Stimulated activated CD4-positive, alpha-beta T cell treated with anti-CD3 and anti-CD28 coated beads, Interleukin-4, amount 100 ng/mL, for 4 hours (primary cell): ENCODE measurements around the gene WDR46.

Experiments
- DNase-seq, 2 experiments: peaks; one replicate each; pipeline ENCODE4 v3.0.0-alpha.2; 2020

The WDR46 gene, protein sequence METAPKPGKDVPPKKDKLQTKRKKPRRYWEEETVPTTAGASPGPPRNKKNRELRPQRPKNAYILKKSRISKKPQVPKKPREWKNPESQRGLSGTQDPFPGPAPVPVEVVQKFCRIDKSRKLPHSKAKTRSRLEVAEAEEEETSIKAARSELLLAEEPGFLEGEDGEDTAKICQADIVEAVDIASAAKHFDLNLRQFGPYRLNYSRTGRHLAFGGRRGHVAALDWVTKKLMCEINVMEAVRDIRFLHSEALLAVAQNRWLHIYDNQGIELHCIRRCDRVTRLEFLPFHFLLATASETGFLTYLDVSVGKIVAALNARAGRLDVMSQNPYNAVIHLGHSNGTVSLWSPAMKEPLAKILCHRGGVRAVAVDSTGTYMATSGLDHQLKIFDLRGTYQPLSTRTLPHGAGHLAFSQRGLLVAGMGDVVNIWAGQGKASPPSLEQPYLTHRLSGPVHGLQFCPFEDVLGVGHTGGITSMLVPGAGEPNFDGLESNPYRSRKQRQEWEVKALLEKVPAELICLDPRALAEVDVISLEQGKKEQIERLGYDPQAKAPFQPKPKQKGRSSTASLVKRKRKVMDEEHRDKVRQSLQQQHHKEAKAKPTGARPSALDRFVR

DNA sequence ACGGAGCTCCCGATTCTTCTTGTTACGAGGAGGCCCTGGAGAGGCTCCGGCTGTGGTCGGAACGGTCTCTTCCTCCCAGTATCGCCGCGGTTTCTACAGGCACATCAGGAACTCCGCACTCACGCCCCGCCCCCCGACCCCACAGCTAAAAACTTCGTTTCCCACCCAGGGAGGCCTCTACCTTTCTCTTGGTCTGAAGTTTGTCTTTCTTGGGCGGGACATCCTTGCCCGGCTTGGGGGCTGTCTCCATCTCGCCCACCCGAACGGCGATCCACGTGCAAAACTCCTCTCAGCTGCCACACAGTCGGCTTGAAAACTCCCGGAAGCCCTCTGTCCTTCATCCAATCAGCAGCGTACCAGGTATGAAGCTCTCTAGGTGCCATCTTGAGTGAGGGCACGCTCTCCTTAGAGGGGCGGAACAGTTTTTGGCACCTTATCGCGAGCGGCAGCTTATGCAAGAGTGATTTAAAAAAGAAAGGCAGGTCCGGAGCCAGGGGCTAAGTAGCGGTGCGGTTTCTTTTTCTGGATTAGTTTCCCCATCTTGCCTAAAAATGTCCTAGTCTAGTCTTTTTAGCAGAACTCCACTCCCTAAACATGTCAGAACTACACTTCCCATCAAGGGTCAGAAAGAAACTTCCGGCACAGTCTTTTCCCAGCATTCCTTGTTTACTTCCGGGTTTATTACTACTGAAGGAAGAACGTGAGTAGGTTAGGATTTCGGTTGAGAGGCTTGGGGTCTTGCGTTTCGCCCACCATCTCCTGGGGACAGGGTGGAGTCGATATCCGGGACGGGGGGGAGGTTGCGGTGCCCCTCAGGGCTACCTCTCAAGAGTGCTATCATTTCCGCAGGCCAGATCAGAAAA lies at the start of gene WDR46, which contains the start of gene PFDN6:
WDR46 (minus strand) TSS at position 319 of the 863 bp plus-strand sequence; CDS start at position 250, 69 bp downstream.
PFDN6 (plus strand) TSS at position 681 of the 863 bp plus-strand sequence. CDS start 256 bp downstream, outside the sequence.
- DNase-seq: peak; percentile 61 to 84

DNA sequence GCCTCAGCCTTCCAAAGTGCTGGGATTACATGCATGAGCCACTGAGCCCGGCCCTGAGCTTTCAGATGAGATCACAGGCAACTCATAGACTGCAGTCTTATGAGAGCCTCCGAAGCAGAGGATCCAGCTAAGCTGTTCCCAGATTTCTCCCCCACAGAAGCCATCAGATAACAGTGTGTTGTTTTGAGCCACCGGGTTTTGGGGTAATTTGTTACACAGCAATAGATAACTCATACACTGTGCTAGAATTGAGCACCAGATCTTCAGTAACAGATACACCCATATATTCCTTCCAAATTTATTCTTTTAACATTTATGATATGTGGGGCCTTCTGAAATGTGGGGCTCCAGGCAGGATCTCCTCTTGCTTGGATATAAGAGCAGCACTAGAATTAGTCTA lies 47.5 kb upstream of the WDR46 start:
- DNase-seq: no peak

DNA sequence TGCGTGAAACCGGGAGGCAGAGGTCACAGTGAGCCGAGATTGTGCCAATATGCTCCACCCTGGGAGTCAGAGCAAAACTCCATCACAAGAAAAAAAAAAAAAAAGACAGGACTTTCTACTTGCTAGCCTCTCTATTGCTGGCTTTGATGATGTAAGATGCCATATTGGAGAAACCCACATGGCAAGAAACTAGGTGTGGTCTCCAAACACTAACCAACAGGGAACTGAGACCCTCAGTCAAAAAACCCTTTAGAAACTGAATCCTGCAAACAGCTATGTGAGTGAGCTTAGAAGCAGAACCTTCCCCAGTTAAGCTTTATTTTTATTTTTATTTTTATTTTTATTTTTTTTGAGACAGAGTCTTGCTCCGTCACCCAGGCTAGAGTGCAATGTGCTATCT lies 46.9 kb upstream of the WDR46 start:
- DNase-seq: no peak

DNA sequence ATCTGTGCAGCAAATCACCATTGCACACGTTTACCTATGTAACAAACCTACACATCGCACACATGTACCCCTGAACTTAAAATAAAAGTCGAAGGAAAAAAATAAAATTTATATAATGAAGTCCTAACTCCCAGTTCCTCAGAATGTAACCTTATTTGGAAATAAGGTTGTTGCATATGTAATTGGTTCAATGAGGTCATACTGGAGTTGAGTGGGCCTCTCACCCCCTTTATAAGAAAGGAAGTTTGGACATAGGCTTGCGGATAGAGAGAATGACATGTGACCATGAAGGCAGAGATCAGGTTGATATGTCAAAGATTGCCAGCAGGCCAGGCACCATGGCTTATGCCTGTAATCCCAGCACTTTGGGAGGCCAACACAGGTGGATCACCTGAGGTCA lies 44.6 kb upstream of the WDR46 start:
- DNase-seq: no peak

DNA sequence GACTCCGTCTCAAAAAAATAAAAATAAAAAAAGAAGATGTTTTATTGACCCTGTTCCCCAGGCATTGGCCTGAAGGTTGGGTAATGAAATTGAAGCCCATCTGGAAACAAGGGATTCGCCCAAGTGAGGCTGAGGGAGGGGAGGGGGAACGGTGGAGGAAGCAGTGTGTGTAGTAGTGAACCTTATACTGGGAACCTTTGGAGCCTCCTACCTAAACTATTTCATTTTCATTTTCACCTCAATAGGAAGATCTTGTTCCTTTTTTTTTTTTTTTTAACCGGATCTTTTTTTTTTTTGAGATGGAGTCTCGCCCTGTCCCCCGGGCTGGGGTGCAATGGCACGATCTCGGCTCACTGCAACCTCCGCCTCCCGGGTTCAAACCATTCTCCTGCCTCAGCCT lies 41.7 kb upstream of the WDR46 start:
- no peak for DNase-seq

DNA sequence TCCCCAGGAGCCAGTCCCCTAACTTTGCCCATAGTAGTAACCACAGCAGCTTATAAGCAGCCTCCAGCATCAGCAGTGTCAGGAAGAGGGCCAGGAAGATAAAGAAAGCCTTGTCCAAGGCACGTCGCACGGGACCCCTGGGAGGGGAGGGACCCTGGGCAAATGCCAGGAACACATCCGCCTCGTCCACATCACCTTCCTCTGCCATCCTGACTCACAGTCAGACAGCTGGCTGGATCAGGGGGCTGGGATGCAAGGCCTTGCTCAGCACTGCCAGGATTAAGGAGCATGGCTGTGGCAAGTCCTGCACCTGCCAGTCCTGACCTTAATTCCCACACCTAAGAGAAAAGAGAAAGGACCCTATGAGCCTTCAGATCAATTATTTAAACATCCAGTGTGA lies 40.0 kb upstream of the WDR46 start:
- no peak for DNase-seq

DNA sequence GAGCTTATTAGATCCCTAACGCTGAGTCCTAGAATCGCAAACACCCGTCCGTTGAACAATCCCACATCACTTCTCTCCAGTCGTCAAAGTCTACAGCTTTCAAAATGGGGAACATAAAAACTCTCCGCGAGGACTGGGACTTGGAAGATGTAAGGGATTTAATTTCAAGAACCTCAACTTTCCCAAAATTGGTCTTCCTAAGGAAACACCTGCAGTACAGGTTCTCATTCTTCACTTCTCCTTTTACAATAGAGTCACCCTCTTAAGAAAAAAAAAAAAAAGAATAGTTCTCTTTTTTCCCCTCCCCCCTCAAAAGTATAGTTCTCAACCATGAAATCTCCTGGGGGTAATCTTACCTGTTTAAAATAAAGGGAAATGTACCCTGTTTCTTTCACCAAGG lies 35.1 kb upstream of the WDR46 start:
- DNase-seq: no peak

DNA sequence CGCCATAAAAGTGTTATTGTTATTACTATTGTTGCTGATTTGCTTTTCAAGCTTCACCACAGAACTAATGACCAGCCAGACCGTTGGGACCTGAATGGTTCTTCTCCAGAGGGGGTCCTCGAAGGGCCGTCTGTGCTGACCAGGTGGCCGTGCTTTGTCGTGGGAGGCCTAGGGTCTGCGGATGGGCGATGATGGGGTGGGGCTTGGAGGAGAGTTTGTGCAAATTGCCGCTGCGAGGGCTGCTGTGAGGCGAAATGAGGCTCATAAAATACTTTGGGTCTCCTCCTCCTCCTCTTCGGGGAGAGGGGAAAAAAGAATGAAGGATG lies 34.5 kb upstream of the WDR46 start:
- no peak for DNase-seq

DNA sequence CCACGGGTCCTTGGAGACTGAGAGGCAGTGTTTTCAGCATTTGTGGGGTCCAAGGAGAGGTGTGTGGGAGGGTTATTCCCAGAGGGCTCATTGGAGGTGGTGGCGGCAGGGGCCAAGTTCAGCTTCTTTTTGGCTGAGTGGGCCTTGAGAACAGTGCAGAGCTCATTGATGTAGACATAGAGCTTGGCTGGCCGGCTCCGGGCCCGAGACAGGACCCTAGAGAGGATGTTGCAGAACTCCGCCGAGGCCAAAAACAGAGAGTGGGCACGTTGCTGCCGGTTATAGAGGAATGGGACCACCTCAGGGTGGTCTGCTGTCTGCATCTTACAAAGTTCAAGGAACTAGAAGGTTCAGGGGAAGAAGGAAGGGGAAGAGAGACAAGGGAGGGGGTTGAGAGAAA lies 32.2 kb upstream of the WDR46 start:
- no peak for DNase-seq

DNA sequence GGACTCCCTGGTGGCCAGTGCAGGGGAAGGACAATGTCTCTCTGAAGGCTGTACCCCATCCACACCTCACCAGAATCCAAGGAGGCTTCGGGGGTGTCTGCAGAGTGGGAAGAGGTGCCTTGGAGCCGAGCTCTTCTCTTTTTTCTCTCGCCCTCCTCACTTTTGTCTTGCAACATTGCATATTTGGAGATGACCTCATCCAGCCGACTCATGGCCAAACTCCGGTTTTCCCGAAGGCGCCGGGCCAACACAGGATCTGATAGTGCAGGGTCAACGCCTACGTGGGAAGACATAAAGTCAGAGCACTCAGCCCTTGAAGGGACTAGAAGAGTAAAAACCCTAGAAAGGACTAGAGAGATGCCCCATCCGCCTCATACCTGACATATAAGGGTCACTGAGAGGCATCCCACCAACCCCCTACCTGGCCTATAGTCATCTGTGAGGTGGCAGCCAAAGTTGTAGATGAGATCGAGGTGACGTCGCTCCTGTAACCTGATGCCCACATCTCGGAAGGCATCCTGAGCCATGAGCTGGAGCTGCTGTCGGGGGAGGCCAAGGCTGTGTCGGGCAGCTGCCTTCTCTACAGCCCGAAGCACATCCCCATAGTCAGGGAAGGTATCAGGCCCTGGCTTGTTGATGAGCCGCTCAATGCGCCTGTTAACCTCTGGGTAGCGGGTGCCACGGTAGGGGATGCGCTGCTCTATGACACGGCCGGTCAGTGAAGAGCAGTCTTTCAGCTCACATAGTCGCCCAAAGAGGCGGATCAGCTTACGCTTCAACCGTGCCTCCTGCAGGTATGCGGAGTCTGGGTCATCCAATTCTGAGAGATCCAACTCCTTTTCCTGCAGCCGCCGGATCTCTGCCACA lies 31.5 kb upstream of the WDR46 start:
- no peak for DNase-seq

DNA sequence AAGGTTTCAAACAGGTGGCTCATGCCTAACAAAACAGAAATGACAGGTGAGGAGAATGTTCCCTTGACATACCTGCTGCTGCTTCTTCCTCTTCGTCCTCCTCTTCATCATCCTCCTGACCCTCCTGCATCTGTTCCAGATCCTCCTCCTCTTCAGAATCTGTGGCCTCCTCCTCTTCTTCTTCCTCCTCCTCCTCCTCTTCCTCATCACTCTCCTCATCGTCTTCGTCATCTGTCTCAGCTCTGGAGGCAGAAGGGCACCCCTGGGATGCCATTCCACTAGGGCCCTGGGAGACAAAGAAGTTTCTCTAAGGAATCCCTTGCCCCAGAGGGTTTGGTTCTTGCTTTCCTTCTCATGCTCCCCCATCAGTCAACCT lies 30.9 kb upstream of the WDR46 start:
- no peak for DNase-seq

DNA sequence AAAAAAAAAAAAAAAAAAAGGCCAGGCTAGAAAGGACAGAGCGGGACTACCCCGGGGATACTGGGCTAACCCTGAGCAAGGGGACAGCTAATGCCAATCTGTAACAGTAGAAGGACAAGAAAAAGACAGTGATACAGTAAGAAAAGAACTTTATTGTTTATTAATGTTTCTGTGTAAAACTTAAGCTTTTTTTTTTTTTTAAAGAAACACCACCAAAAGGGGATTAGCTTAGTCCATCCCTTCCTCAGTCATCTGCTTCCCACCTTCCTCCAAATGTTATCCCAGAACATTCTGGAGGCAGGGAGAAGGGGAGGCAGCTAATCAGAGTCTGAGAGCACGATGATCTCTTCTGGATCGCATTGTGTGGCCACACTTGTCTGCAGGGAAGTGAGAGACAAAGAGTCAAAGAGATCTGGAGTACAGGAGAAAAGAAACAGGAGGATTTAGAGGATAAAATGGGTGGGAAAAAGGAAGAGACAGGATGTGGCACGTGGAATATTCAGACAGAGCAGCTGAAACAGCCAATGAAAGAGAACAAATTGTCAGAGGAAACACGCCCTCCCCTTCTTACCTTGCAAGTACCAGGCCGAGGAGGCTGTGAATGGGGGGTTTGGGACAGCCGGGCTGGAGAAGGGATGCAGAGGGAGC lies 29.5 kb upstream of the WDR46 start:
- no peak for DNase-seq

DNA sequence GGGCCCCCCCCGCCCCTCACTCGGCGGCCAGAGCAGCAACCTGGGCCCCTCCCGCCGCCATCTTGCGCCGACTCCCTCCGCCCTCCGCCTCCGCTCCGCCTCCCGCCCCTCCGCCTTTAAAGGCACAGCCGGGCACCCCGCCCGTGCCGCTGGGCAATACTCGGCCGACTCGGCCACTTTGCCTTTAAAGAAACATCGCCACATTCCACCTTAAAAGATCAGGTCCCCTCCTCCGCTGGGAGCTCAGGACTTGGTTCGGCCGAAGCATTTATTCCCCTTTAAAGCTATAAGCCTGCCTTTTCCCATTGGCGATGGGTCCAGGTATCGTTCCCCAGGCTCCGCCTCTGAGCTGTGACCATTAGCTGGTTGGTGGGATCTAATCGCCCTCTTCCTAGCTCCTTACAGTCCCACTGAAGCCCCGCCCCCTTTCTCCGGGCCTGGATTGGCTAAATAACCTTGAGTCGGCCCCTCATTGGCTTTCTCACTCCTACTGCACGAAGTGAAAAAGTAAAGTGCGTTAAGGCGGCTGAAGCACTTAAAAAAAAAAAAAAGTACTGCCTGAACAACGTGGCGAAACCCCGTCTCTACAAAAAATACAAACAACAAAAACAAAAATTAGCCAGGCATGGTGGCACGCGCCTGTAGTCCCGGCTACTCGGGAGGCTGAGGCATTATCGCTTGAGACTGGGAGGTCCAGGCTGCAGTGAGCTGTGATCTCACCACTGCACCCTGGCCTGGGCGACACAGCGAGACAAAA lies 28.8 kb upstream of the WDR46 start, which contains the start of gene ZBTB22:
ZBTB22 (minus strand) TSS at position 76 of the 757 bp plus-strand sequence. CDS start 828 bp downstream, outside the sequence.
- peak; percentile 92 for DNase-seq

DNA sequence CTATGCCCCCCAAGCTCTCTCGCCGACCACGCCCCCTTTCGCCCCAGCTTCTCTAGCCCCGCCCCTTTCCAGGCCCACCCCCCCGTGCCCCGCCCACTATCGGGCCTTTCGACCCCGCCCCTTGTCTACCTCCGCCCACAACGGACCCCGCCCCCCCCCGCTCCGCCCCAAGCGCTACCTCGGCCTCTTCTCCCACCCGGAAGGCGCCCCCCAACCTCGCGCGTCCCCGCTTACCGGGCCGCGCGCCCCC lies 28.3 kb upstream of the WDR46 start:
- DNase-seq: no peak

DNA sequence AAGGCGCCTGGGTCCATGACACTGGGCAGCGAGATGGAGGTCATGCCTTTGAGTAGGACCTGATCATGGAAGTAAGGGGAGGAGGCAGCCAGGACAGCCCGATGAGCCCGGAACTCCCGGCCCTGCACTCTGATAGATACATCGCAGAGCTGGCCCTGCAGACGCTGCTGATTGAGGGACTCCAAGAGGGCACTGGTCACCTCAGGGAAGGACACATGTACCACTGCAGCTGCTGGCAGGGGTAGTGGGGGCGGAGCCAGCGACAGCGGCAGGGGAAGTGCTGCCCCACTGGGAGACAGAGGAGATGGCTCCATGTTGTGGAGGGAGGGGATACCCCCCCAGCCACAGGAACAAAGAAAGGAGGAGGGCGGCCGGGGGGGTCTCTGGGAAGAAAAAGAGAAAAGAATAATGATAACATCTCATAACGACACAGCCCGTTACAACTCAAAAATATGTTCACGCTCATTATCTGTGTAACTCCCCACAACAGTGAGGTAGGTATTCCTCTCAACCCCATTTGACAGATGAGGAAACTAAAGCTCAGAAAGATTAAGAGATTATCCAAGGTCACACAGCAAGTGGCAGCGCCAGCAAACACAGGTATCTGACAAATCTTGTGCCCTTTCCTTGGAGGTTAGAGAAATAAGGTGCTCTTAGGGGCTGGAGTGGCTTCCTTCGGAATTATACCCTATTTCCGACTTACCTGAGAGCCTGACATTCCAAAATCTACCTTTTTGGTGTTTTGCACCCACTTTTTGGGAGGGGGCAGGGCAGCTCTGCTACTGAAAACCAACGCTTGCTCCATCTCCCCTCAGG lies 27.8 kb upstream of the WDR46 start:
- no peak for DNase-seq

DNA sequence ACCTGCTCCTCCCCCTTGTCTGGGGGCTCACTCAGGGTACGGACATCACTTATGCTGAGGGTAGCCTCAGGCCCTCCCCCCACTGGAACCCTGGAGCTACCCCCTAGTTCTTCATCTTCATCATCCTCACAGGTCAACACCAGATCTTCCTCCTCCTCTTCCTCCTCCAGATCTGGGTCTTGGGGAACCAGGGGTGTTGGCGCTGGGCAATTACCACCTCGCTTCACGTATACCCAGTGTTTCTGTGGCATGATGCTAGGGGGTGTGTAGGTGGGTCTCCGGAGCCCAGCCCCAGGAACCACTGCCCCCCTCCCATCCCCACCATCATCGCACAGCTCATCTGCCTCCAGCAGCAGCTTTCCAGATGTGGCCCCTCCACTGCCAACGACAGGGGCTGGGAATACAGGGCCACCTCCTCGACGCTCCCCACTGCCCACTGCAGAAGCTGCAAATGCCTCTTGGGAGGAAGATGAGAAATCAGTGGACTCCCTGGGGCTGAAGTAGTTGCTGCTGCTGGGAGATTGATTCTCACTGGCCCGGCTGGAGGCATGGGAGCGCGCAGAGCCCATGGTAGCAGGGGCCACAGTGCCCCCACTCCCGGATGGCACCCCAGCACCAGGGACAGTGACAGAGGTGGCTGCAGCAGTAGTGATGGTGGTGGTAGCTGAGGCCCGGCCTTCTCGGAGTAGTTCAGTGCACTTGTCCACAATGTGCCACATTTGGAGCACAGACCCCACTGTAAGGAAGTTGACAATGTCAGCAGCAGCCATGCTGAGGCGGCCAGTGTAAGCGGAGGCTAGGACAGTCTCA lies 27.0 kb upstream of the WDR46 start:
- no peak for DNase-seq

DNA sequence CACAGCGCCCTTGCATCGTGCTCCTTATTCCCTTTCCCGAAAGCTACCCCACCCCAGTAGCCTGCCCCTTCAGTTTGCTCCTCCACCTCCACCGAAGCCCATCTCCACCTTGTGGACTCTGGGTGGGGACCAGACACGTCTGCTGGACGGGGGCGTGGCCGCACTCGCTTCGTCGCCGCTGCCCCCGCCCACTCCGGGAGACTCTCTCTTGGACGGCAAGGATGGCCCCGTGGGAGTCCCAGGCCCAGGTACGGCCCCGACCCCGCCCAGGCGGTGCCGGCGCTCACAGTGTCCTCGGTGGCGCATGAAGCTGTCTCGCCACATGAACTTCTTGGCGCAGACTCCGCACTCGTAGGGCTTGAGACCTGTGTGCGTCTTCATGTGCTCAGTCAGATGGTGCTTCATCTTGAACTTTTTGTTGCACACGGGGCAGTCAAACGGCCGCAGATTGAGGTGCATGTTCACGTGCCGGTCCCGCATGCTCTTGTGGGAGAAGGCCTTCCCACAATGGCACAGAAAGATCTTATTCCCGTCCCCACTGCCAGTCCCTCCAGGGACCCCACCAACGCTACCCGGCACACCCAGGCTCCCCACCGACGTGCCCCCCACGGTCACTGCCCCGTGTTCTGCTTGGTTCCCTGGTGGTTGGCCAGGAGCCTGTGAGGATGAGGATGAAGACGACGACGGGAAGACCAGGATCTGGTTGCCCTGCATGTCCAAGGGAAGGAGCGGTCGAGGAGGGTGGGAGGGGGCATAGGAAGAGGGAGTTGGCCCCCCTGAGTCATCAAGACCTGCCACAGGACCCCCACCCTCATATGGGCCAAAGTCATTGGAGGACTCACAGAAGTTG lies 26.1 kb upstream of the WDR46 start:
- no peak for DNase-seq

DNA sequence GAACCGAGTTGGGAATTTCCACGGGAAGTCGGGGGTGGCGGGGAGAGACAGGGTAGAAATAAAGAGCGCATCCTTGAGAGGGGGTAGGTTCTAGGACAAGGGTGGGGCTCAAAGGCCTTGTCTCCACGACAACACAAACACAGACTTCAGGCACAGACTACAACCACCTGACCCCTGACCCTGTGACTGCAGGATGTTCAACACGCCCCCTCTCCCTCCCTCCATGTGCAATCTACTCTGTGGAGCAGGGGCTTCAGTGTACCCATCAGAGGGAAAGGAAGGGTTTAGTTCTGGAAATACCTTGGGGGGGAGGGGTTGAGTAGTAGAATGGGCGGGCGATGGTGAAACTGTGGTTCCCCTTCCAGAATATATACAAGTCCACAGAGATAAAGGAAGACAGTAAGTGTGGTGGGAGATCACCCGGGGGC lies 25.5 kb upstream of the WDR46 start:
- peak; percentile 51 to 78 for DNase-seq
